ENCODE data around the gene MYH16.
"Not testable (repeated sequence)": the region's sequence is repeated elsewhere in the genome, so short reads cannot be mapped to it uniquely, and the experiment has no call there.

MYH16 gene

DNA sequence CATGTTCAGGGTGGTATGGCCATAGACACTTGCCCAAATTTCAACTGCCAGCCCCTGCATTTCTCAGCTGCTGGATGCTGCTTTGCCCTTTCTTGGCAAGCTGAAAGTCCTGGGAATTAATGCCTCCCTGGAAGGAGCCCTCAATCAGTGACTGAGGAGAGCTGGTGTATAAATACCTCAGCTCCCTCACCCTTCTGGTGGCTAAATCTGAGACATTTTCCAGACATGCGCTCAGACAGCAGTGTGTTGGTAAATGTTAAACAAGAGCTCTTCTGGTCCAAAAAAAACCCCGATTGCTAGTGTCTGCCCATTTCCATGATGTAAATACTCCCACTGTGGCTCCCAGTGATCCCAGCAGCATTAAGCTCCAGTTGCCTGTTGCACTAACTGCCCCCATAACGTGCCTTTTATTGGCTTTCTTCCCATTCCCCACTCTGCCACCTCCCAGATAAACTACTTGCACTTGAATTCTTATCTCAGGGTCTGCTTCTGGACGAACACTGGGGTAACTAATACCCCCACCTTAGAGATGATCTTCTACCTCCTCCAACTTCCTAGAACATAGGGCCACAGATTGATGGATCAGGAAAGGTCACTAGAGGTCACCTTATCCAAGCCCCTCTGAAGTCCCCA lies 6.7 kb upstream of the MYH16 start:
- Mint-ChIP-seq H3K27ac (no peak overlapping the region), H3K36me3 (ENCODE audit: low read depth) (no peaks in the 10 kb centered on the region), H3K4me3 (no peak overlapping the region), H3K4me1 (no peaks in the 10 kb centered on the region), H3K27me3 (ENCODE audit: low read depth) (peaks cover 20% of the 10 kb centered on the region), H3K9me3 (no peaks in the 10 kb centered on the region)
- TF ChIP-seq, protein P1, sequence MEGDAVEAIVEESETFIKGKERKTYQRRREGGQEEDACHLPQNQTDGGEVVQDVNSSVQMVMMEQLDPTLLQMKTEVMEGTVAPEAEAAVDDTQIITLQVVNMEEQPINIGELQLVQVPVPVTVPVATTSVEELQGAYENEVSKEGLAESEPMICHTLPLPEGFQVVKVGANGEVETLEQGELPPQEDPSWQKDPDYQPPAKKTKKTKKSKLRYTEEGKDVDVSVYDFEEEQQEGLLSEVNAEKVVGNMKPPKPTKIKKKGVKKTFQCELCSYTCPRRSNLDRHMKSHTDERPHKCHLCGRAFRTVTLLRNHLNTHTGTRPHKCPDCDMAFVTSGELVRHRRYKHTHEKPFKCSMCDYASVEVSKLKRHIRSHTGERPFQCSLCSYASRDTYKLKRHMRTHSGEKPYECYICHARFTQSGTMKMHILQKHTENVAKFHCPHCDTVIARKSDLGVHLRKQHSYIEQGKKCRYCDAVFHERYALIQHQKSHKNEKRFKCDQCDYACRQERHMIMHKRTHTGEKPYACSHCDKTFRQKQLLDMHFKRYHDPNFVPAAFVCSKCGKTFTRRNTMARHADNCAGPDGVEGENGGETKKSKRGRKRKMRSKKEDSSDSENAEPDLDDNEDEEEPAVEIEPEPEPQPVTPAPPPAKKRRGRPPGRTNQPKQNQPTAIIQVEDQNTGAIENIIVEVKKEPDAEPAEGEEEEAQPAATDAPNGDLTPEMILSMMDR (IDR thresholded peaks at IDR 0.05; ENCODE audit: unreplicated experiment in 3 of 3) = no peak

DNA sequence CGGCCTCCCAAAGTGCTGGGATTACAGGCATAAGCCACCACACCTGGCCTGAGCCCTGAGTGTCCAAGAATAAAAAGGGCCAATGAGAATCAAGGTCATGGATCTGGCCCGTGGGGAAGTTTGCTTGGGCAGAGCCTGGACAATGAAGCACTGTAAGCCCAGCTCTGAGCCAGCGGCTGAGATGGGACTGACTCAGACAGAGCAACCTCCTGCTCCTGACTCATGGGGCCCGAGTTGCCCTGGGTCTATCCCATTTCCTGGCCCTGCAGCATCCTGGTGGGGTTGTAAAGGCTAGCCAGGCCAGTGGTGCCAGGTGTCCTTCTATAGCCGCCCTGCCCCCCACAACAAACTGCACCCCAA lies 5.2 kb upstream of the MYH16 start:
- Mint-ChIP-seq H3K4me3 (no peak overlapping the region), H3K27ac (no peak overlapping the region), H3K9me3 (no peaks in the 10 kb centered on the region), H3K27me3 (ENCODE audit: low read depth) (peaks cover 15% of the 10 kb centered on the region), H3K36me3 (ENCODE audit: low read depth) (no peaks in the 10 kb centered on the region), H3K4me1 (no peaks in the 10 kb centered on the region)
- TF ChIP-seq, protein P1 (IDR thresholded peaks at IDR 0.05; ENCODE audit: unreplicated experiment in 3 of 3) = no peak

DNA sequence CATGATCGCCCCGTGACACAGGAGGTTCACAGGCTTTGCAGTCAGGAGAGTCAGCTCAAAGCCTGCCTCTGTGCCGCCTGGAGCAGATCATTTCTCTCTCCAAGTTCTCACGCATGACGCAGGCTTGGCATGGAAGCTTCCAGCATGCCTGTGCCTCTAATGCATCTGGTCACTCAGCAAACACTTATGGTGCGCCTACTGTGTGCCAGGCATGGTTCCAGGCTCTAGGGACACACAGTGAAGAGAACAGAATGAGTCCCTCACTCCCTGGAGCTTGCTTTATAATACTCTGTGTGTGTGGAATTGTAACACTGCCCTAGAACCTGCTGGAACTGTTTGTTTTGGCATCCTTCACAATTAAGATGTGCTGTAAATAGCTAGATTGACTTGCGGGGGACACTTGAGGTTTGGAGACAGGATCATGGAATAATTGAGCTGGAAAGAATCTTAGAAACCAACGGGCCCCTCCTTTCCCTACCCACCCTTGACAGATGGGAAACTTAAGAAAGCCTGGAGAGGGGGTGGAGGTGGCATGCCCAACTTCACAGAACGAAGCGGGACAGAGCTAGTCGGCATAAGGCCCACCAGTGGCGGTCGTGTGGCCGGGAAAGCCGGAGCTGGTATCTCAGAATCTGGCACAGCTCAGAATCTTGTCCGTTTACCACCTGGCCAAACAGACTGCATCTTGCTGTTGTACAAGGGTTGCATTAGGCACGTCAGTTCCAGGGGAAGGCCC lies 4.6 kb upstream of the MYH16 start:
- no peaks in the 10 kb centered on the region for H3K4me1 Mint-ChIP-seq
- H3K27ac Mint-ChIP-seq = no peak overlapping the region
- H3K9me3 Mint-ChIP-seq = no peaks in the 10 kb centered on the region
- TF ChIP-seq, protein P1 (IDR thresholded peaks at IDR 0.05; ENCODE audit: unreplicated experiment in 3 of 3) = no peak
- no peak overlapping the region for H3K4me3 Mint-ChIP-seq
- peaks cover 15% of the 10 kb centered on the region for H3K27me3 Mint-ChIP-seq (ENCODE audit: low read depth)
- no peaks in the 10 kb centered on the region for H3K36me3 Mint-ChIP-seq (ENCODE audit: low read depth)

DNA sequence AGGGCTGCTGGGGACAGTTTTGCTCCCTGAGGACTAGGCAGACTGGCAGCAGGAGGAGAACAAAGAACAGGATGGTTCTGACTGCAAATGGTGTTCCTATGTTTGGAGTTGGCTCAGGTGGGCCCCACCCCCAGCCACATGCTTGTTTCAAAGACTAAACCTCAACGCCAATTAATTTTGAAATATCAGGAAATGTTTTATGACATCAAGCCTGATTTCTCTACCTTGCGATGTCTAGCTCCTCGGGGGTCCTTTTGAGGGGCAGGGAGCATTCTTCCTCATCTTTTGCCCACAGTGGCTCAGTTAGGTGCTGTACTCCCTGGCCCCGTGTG lies 4.1 kb upstream of the MYH16 start:
- no peaks in the 10 kb centered on the region for H3K36me3 Mint-ChIP-seq (ENCODE audit: low read depth)
- TF ChIP-seq, protein P1 (IDR thresholded peaks at IDR 0.05; ENCODE audit: unreplicated experiment in 3 of 3) = no peak
- no peaks in the 10 kb centered on the region for H3K4me1 Mint-ChIP-seq
- H3K4me3 Mint-ChIP-seq = no peak overlapping the region
- H3K27me3 Mint-ChIP-seq (ENCODE audit: low read depth) = peaks cover 15% of the 10 kb centered on the region
- H3K9me3 Mint-ChIP-seq = no peaks in the 10 kb centered on the region
- H3K27ac Mint-ChIP-seq = no peak overlapping the region

DNA sequence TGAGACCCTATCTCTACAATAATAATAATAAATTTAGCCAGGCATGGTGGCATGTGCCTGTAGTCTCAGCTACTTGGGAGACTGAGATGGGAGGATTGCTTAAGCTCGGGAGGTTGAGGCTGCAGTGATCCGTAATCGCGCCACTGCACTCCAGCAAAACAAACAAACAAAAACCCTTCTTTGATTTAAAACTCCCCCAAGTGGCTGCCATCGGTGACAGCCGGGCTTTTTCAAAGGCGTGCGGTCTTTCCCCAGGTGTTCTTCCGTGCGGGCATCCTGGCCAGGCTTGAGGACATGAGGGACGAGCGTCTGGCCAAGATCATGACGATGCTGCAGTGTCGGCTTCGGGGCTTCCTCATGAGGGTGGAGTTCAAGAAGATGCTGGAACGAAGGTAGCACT lies 1.9 kb upstream of the MYH16 start:
- Mint-ChIP-seq H3K36me3 (ENCODE audit: low read depth) (no peaks in the 10 kb centered on the region), H3K4me1 (no peaks in the 10 kb centered on the region), H3K9me3 (no peaks in the 10 kb centered on the region), H3K27me3 (ENCODE audit: low read depth) (peaks cover 9% of the 10 kb centered on the region), H3K27ac (no peak overlapping the region), H3K4me3 (no peak overlapping the region)
- TF ChIP-seq, protein P1 (IDR thresholded peaks at IDR 0.05; ENCODE audit: unreplicated experiment in 3 of 3) = no peak

DNA sequence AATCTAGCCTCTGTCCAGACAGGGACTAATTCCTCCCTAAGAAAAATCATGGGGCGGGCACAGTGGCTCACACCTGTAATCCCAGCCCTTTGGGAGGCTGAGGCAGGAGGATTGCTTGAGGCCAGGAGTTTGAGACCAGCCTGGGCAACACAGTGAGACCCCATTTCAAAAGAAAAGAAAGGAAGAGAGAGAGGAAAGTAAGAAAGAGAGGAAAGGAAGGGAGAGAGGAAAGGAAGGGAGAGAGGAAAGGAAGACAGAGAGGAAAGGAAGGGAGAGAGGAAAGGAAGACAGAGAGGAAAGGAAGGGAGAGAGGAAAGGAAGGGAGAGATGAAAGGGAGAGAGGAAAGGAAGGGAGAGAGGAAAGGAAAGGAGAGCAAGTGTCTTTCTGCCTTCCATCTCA lies 922 bp downstream of the MYH16 start:
- H3K27ac Mint-ChIP-seq; H3K36me3 Mint-ChIP-seq (ENCODE audit: low read depth); H3K4me1 Mint-ChIP-seq; H3K9me3 Mint-ChIP-seq; H3K27me3 Mint-ChIP-seq (ENCODE audit: low read depth); H3K4me3 Mint-ChIP-seq: not testable (repeated sequence)

DNA sequence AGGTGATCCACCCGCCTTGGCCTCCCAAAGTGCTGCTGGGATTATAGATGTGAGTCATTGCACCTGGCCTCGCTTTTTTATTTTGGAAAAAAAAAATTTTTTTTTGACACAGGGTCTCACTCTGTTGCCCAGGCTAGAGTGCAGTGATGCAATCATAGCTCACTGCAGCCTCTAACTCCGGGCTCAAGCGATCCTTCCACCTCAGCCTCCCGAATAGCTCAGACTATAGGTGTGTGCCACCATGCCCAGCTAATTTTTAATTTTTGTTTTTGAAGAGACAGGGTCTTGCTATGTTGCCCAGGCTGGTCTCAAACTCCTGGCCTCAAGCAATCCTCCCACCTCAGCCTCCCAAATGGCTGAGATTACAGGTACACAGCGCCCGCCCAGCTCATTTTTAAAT lies 2.3 kb downstream of the MYH16 start:
- not testable (repeated sequence) for H3K36me3 Mint-ChIP-seq (ENCODE audit: low read depth)

More for the DNA sequence above, 2.3 kb downstream of the MYH16 start:
- H3K27me3 Mint-ChIP-seq (ENCODE audit: low read depth); H3K4me1 Mint-ChIP-seq; H3K9me3 Mint-ChIP-seq; H3K27ac Mint-ChIP-seq; H3K4me3 Mint-ChIP-seq: not testable (repeated sequence)

All from nephron (organoid).